ENCODE data around the gene DENND1B.

The DENND1B gene

DNA sequence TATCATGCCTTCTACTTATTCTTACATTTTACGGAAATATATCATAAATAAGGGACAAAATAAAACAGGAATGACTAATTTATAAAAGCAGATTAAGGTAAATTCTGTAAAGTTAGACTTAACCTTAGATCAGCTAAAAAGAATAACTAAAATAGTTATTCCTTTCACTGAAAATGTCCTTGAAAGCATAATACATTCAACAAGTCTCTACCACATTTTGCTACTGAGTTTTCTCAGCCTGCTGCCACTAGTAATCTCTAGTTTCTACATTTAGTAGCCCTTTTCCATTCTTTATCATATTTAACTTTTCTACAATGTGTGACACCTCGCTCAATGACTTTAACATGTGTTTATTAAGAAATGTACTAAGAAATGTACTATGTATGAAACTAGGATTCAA is 89.0 kb downstream of the DENND1B start:
- H2AFZ ChIP-seq (ENCODE audit: low read length): no peak overlapping the region
- H3K79me2 ChIP-seq (ENCODE audit: insufficient read depth, low read length): peaks cover 85% of the 10 kb centered on the region
- H3K9me3 ChIP-seq (ENCODE audit: insufficient read depth, low read depth, low read length): peaks cover 7% of the 10 kb centered on the region; the same call in 1 of the 2 replicates
- H3K36me3 ChIP-seq (ENCODE audit: insufficient read depth, low read length): peaks cover 21% of the 10 kb centered on the region; the same call in 1 of the 2 replicates
- H3K4me1 ChIP-seq (ENCODE audit: insufficient read depth, low read length, poor library complexity, severe bottlenecking): peaks cover 9% of the 10 kb centered on the region
- H3F3A ChIP-seq (ENCODE audit: low read depth): no peaks in the 10 kb centered on the region
- no peaks in the 10 kb centered on the region for H3K9me2 ChIP-seq (replicated peaks; ENCODE audit: low read depth, low read length)
- peaks cover 6% of the 10 kb centered on the region for H4K20me1 ChIP-seq (ENCODE audit: insufficient read depth, low read length, poor library complexity, severe bottlenecking)
- H3K27me3 ChIP-seq (ENCODE audit: insufficient read depth, low read length, poor library complexity, severe bottlenecking): no peaks in the 10 kb centered on the region
- H3K9ac ChIP-seq (ENCODE audit: low read depth, low read length, poor library complexity, severe bottlenecking): no peak overlapping the region
- TF ChIP-seq, protein P1, sequence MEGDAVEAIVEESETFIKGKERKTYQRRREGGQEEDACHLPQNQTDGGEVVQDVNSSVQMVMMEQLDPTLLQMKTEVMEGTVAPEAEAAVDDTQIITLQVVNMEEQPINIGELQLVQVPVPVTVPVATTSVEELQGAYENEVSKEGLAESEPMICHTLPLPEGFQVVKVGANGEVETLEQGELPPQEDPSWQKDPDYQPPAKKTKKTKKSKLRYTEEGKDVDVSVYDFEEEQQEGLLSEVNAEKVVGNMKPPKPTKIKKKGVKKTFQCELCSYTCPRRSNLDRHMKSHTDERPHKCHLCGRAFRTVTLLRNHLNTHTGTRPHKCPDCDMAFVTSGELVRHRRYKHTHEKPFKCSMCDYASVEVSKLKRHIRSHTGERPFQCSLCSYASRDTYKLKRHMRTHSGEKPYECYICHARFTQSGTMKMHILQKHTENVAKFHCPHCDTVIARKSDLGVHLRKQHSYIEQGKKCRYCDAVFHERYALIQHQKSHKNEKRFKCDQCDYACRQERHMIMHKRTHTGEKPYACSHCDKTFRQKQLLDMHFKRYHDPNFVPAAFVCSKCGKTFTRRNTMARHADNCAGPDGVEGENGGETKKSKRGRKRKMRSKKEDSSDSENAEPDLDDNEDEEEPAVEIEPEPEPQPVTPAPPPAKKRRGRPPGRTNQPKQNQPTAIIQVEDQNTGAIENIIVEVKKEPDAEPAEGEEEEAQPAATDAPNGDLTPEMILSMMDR (conservative IDR thresholded peaks at IDR 0.05; ENCODE audit: low read length): no peak
- no peak overlapping the region for H3K4me3 ChIP-seq (ENCODE audit: low read length, poor library complexity, severe bottlenecking)
- no peak overlapping the region for H3K4me2 ChIP-seq (ENCODE audit: low read depth, low read length, poor library complexity, severe bottlenecking)

DNA sequence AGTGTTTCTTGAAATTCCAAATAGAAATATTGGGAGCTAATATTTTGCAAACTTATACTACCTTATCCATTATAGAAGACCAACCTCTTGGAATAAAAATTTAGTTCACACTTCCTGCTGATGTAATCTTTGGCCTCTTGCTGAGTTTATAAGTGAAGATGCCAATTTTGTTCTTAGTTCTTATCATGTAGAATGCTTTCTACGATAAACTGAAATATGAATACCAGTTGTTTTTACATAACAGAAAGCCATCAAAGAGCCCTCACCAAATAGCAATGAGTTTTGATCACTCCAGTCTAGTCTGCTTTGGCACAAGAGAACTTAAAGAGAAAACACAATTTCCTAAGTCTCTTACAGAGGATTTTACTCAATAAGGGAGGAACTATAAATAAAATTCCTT is 89.5 kb downstream of the DENND1B start:
- no peak overlapping the region for H3K9ac ChIP-seq (ENCODE audit: low read depth, low read length, poor library complexity, severe bottlenecking)
- H3K4me1 ChIP-seq (ENCODE audit: insufficient read depth, low read length, poor library complexity, severe bottlenecking): peaks cover 9% of the 10 kb centered on the region
- H3K9me3 ChIP-seq (ENCODE audit: insufficient read depth, low read depth, low read length): peaks cover 7% of the 10 kb centered on the region; the same call in 1 of the 2 replicates
- TF ChIP-seq EZH2phosphoT487 (IDR thresholded peaks at IDR 0.05; ENCODE audit: borderline replicate concordance): no peak
- TF ChIP-seq, protein P1 (conservative IDR thresholded peaks at IDR 0.05; ENCODE audit: low read length): no peak
- peaks cover 21% of the 10 kb centered on the region; the same call in 1 of the 2 replicates for H3K36me3 ChIP-seq (ENCODE audit: insufficient read depth, low read length)
- no peak overlapping the region for H2AFZ ChIP-seq (ENCODE audit: low read length)
- no peaks in the 10 kb centered on the region for H3F3A ChIP-seq (ENCODE audit: low read depth)
- no peak overlapping the region for H3K4me2 ChIP-seq (ENCODE audit: low read depth, low read length, poor library complexity, severe bottlenecking)
- no peaks in the 10 kb centered on the region for H3K27me3 ChIP-seq (ENCODE audit: insufficient read depth, low read length, poor library complexity, severe bottlenecking)
- no peaks in the 10 kb centered on the region for H3K9me2 ChIP-seq (replicated peaks; ENCODE audit: low read depth, low read length)
- peaks cover 6% of the 10 kb centered on the region for H4K20me1 ChIP-seq (ENCODE audit: insufficient read depth, low read length, poor library complexity, severe bottlenecking)
- no peak overlapping the region for H3K4me3 ChIP-seq (ENCODE audit: low read length, poor library complexity, severe bottlenecking)
- peaks cover 84% of the 10 kb centered on the region for H3K79me2 ChIP-seq (ENCODE audit: insufficient read depth, low read length)

DNA sequence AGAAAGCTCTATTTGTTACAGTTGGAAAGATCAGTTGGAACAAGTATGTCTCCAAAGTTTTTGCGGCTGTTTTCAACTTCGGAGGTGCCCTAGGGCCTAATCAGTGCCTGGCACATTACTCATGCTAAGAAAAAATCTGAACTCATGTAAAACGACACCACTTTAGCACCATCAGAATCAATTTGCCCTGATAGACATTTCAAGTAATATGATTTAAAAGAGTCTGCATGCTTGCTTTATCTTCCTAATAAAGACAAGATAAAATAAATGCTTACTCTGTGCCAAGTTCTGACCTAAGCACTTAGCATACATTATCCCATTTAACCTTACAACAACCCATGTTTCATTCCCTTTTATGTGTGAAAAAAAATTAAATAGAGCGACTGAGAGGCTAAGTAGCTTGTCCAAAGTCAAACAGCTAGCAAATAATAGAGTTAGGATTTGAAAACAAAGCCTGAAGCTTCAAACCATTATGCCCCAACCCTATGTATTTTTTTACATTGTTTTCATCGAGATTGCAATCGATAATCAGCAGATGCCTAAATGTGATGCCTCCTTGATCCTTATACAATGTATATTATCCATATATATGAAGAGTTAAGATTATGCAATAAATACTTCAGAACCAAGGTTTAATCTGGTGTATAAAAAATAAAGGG is 91.3 kb downstream of the DENND1B start:
- Histone ChIP-seq H3F3A (ENCODE audit: low read depth) (no peaks in the 10 kb centered on the region), H2AFZ (ENCODE audit: low read length) (no peak overlapping the region), H3K9me3 (ENCODE audit: insufficient read depth, low read depth, low read length) (peaks cover 7% of the 10 kb centered on the region; the same call in 1 of the 2 replicates), H3K4me2 (ENCODE audit: low read depth, low read length, poor library complexity, severe bottlenecking) (no peak overlapping the region), H3K36me3 (ENCODE audit: insufficient read depth, low read length) (peaks cover 9% of the 10 kb centered on the region; the same call in 1 of the 2 replicates), H4K20me1 (ENCODE audit: insufficient read depth, low read length, poor library complexity, severe bottlenecking) (peaks cover 6% of the 10 kb centered on the region), H3K27me3 (ENCODE audit: insufficient read depth, low read length, poor library complexity, severe bottlenecking) (no peaks in the 10 kb centered on the region), H3K79me2 (ENCODE audit: insufficient read depth, low read length) (peaks cover 77% of the 10 kb centered on the region), H3K4me3 (ENCODE audit: low read length, poor library complexity, severe bottlenecking) (no peak overlapping the region), H3K9ac (ENCODE audit: low read depth, low read length, poor library complexity, severe bottlenecking) (no peak overlapping the region), H3K4me1 (ENCODE audit: insufficient read depth, low read length, poor library complexity, severe bottlenecking) (peaks cover 9% of the 10 kb centered on the region), H3K9me2 (replicated peaks; ENCODE audit: low read depth, low read length) (no peaks in the 10 kb centered on the region)
- TF ChIP-seq, protein P1 (conservative IDR thresholded peaks at IDR 0.05; ENCODE audit: low read length): no peak
- TF ChIP-seq EZH2phosphoT487 (IDR thresholded peaks at IDR 0.05; ENCODE audit: borderline replicate concordance): no peak
